Stomach (tissue), 9 donors: Measurements from ENCODE around the gene SEC61B. TPM values are rescaled to one million over a fixed set of nuclear protein-coding genes. Genes with fewer than 3 reads are reported as not detected.
A peak's percentile ranks its signal among the peaks of the same experiment; 100 is the strongest.

Source experiments
- DNase-seq, 2 donors: peaks; one replicate each; pipeline versions ENCODE4 v3.0.0 to v3.0.0-alpha.2; 2013 to 2019
- H3K27ac ChIP-seq, 5 donors: fragments of 200-600 bp in 4 of 5; sonication (generic) in 4 of 5; one replicate each; pipeline ENCODE4 v1.5.1; 2013 to 2019; ENCODE audit warnings: mild to moderate bottlenecking in 1 of 5, moderate library complexity in 1 of 5
- H3K27me3 ChIP-seq, 3 donors: fragments of 200-600 bp; sonication (generic); one replicate each; pipeline ENCODE4 v1.5.1; 2017 to 2019; ENCODE audit warnings: mixed run types in 1 of 3
- H3K36me3 ChIP-seq, 4 donors: fragments of 200-600 bp; sonication (generic); 1 replicate in 3 of 4; 2 replicates in 1 of 4; pipeline ENCODE4 v1.5.1; 2016 to 2019
- H3K4me1 ChIP-seq, 4 donors: fragments of 200-600 bp; sonication (generic); one replicate each; pipeline ENCODE4 v1.5.1; 2016 to 2019
- H3K4me3 ChIP-seq, 4 donors: fragments of 200-600 bp; sonication (generic) in 3 of 4; one replicate each; pipeline ENCODE4 v1.5.1; 2016 to 2019; ENCODE audit warnings: mild to moderate bottlenecking in 1 of 4
- H3K9me3 ChIP-seq, 4 donors: fragments of 200-600 bp; sonication (generic); one replicate each; pipeline ENCODE4 v1.5.1; 2016 to 2019
- EP300 ChIP-seq: sonication (generic); formaldehyde crosslinking; IDR thresholded peaks from one replicate; pipeline ENCODE4 v1.6.1; 2017; ENCODE audit warnings: antibody characterized with exemption
- POLR2A ChIP-seq, 4 donors: fragments of 450-650 bp; IDR thresholded peaks; one replicate each; pipeline ENCODE4 v1.6.1; 2016; ENCODE audit warnings: antibody characterized with exemption in 4 of 4, control low read depth in 2 of 4, mild to moderate bottlenecking in 1 of 4, moderate library complexity in 1 of 4
- POLR2AphosphoS5 ChIP-seq, 3 donors: sonication (generic); formaldehyde crosslinking; IDR thresholded peaks; one replicate each; pipeline ENCODE4 v1.6.1; 2016; ENCODE audit warnings: antibody characterized with exemption in 3 of 3
- WGBS, 5 donors: extraction: QIAGEN DNeasy Blood & Tissue Kit in 3 of 5; methylation state at CpG; one replicate each; pipeline versions ENCODE4 v1.1.5 to v1.1.7; 2013 to 2018; 5-methylcytosine and 5-hydroxymethylcytosine counted together
- intact Hi-C: fragments of 100-400 bp; cut with DNase I; formaldehyde crosslinking; loops from one replicate; pipeline ENCODE4 v1.15.1; 2023; ENCODE audit warnings: low total_unique reads
- polyA plus RNA-seq, 3 donors: library from polyadenylated mRNA; stranded (reverse); fragments of 200-250 nt; gene quantifications; one replicate each; pipeline ENCODE4 v1.2.3, GENCODE V29; 2013
- total RNA-seq, 5 donors: library from RNA; depleted of rRNA; stranded (reverse); fragments of >200 nt; gene quantifications; one replicate each; pipeline versions ENCODE4 v1.1.0 to v1.2.3, GENCODE V29; 2014 to 2016
- TF ChIP-seq, protein P1 (sequence below), 7 experiments: fragments of 450-650 bp in 4 of 7; fragments of 200-600 bp in 3 of 7; sonication (generic) in 3 of 7; IDR thresholded peaks; one replicate each; pipeline ENCODE4 v1.5.1; 2016 to 2019; ENCODE audit warnings: antibody characterized with exemption in 7 of 7, control low read depth in 2 of 7, mild to moderate bottlenecking in 1 of 7
- donor health status: healthy with polysubstance abuse.
- donor health status: Bipolar disorder and iron deficiency.
- donor health status: healthy.

The SEC61B gene
- total and polyA plus RNA-seq, 8 donors: 4.1 to 467 (median 161) TPM

DNA sequence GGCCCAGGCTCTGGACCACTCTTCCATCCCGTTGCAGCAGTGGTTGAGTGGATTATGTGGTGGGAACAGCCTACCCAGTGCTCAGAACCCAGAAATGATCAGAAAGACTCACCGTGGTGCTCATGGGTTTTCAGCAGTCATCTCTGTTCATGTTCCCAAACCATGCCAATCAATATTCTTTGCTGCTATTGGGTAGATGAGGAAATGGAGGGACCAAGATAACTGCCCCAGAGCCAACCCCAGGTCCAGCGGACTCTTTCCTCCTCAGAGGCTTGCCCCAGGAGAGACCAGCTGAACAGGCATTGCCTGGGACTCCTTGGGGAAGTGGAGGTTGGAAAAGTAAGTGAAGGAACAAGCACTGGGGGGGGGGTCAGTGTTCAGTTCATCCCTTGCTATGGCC is 38.5 kb upstream of the SEC61B start:
- TF ChIP-seq EP300 (no peak), POLR2A (IDR thresholded peaks at IDR 0.05) (no peak), POLR2AphosphoS5 (IDR thresholded peaks at IDR 0.05) (no peak)
- TF ChIP-seq, protein P1, sequence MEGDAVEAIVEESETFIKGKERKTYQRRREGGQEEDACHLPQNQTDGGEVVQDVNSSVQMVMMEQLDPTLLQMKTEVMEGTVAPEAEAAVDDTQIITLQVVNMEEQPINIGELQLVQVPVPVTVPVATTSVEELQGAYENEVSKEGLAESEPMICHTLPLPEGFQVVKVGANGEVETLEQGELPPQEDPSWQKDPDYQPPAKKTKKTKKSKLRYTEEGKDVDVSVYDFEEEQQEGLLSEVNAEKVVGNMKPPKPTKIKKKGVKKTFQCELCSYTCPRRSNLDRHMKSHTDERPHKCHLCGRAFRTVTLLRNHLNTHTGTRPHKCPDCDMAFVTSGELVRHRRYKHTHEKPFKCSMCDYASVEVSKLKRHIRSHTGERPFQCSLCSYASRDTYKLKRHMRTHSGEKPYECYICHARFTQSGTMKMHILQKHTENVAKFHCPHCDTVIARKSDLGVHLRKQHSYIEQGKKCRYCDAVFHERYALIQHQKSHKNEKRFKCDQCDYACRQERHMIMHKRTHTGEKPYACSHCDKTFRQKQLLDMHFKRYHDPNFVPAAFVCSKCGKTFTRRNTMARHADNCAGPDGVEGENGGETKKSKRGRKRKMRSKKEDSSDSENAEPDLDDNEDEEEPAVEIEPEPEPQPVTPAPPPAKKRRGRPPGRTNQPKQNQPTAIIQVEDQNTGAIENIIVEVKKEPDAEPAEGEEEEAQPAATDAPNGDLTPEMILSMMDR (IDR thresholded peaks at IDR 0.05): no peak
- DNase-seq: no peak
- H3K27me3 ChIP-seq: peaks cover 0 to 2% (median 0%) of the 10 kb centered on the region in 3 donors
- WGBS, 5 donors: 73 to 92% (median 84%) methylated on average over 3 of the region's 3 CpGs
- H3K9me3 ChIP-seq: no peaks in the 10 kb centered on the region
- no peak overlapping the region for H3K4me3 ChIP-seq
- H3K27ac ChIP-seq: peak overlapping the region in 2 of 5 donors; percentile 28 to 57
- intact Hi-C loops: no loop called here
- H3K4me1 ChIP-seq: peaks cover 0 to 15% (median 10%) of the 10 kb centered on the region in 4 donors
- H3K36me3 ChIP-seq: no peaks in the 10 kb centered on the region

DNA sequence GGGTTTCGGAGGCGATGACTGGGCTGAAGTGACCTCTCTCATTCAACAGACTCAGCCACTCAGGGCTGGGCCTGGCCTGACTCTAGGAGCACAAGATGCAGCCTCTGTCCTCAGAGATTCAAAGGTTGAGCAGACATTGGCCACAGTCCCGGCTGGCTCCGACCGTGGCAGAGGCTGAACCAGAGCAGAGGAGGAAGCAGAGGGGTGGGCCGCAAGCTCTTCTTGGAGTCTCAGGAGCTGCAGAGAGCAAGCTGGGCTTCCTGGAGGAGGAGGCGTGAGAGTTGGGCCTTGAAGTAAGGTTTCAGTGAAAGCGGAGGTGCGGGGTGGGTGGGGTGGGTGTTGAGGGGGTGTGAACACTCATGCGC is 38.0 kb upstream of the SEC61B start:
- peaks cover 0 to 15% (median 10%) of the 10 kb centered on the region in 4 donors for H3K4me1 ChIP-seq
- H3K4me3 ChIP-seq: no peak overlapping the region
- peak overlapping the region in 4 of 5 donors; percentile 10 to 57 (median 38) for H3K27ac ChIP-seq
- H3K36me3 ChIP-seq: no peaks in the 10 kb centered on the region
- TF ChIP-seq, protein P1 (IDR thresholded peaks at IDR 0.05): no peak
- TF ChIP-seq POLR2AphosphoS5 (IDR thresholded peaks at IDR 0.05): no peak
- TF ChIP-seq EP300: no peak
- TF ChIP-seq POLR2A (IDR thresholded peaks at IDR 0.05): no peak
- H3K9me3 ChIP-seq: no peaks in the 10 kb centered on the region
- peaks cover 0 to 7% (median 0%) of the 10 kb centered on the region in 3 donors for H3K27me3 ChIP-seq
- intact Hi-C loops: no loop called here
- WGBS, 5 donors: 49 to 63% (median 55%) methylated on average over 10 of the region's 10 CpGs
- DNase-seq: no peak

DNA sequence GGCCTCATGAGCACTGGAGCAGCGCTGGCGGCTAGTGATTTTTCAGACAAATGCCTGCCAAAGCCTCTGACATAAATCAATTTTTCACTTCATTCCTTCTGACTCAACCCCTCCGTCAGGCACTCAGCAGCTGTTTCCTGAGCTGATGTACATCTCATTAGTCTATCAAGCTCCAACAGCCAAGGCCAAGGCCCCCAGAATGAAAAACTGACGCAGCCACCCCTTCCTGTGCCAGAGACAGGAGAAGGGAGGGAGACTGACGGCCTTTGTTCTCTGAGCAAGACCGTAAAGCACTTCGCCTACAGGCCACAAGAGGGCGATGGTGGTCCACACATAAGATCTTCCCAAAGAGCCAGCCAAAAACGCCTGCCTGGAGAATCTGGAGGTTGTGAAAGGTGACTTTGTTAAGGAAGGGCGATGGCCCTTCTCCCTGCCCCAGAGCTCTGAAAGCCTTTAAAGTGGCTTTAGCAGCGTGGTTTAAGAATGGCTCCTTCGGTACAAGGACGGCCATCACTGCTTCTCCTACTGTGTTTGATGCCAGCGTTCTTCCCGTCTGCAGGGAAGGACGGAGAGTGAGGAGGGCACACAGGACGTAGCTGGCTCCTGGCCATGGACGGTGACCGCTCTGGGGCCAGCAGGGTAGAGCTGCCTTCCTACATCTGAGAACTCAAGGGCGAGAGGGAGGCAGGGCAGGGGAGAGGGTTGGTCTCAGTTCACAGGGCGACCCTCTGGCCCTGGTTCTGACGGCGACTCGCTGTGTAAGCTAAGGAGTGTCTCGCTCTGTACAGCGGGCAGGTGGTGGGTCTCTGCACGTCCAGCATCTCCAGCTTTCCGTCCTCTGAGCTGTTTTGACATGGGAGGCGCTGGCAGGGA is 37.4 kb upstream of the SEC61B start:
- peak overlapping the region; percentile 26 to 40 (median 32) for H3K4me3 ChIP-seq
- H3K36me3 ChIP-seq: no peaks in the 10 kb centered on the region
- DNase-seq: peak; percentile 92 to 96
- no peaks in the 10 kb centered on the region for H3K9me3 ChIP-seq
- peak in 1 of 3 donors; percentile 58 for TF ChIP-seq POLR2AphosphoS5 (IDR thresholded peaks at IDR 0.05)
- no peak for TF ChIP-seq POLR2A (IDR thresholded peaks at IDR 0.05)
- TF ChIP-seq, protein P1 (IDR thresholded peaks at IDR 0.05): peak in 5 of 7 experiments; percentile 84 to 94 (median 90)
- TF ChIP-seq EP300: no peak
- H3K27me3 ChIP-seq: peaks cover 0 to 8% (median 0%) of the 10 kb centered on the region in 3 donors
- H3K4me1 ChIP-seq: peaks cover 0 to 15% (median 10%) of the 10 kb centered on the region in 4 donors
- H3K27ac ChIP-seq: peak overlapping the region in 4 of 5 donors; percentile 15 to 57 (median 38)
- WGBS, 5 donors: 22 to 31% (median 28%) methylated on average over 29 of the region's 29 CpGs
- intact Hi-C loops: no loop called here

DNA sequence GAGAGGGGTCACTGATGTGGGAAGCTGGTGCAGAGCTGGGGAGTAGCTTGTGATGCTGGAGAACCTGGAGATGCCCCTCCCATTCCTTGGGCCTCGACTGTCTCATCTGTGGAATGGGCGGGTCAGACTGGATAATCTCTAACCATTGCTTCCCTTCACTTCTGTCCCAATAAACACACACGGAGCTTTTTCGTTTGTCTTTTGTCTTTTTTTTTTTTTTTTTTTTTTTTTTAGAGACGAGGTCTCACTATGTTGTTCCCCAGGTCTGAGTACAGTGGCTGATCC is 36.8 kb upstream of the SEC61B start:
- Histone ChIP-seq H3K36me3 (no peaks in the 10 kb centered on the region), H3K4me1 (peaks cover 0 to 15% (median 10%) of the 10 kb centered on the region in 4 donors), H3K4me3 (no peak overlapping the region), H3K9me3 (no peaks in the 10 kb centered on the region), H3K27ac (no peak overlapping the region), H3K27me3 (peaks cover 0 to 8% (median 0%) of the 10 kb centered on the region in 3 donors)
- 65 to 77% (median 75%) methylated on average over 5 of the region's 5 CpGs for WGBS, 5 donors
- TF ChIP-seq, protein P1 (IDR thresholded peaks at IDR 0.05): no peak
- TF ChIP-seq POLR2AphosphoS5 (IDR thresholded peaks at IDR 0.05): no peak
- no peak for TF ChIP-seq POLR2A (IDR thresholded peaks at IDR 0.05)
- TF ChIP-seq EP300: no peak
- intact Hi-C loops: no loop called here
- DNase-seq: no peak
